HCT116 (cell line): ENCODE results near the gene SECISBP2. TPM values are rescaled to one million over a fixed set of nuclear protein-coding genes. Genes with fewer than 3 reads are reported as not detected.

ENCODE experiments used
- ATAC-seq: fragments of 200-7000 bp; cut with Tn5 transposase; 2 replicates; pipeline ENCODE4 v1.9.1; 2020; ENCODE audit warnings: mild to moderate bottlenecking, moderate library complexity
- BruUV-seq: library from RNA; stranded (reverse); fragments of 400-500 nt; replicated peaks from 2 replicates; lab custom pipeline; 2021; lab: Mats Ljungman, UMichigan
- CTCF ChIA-PET: fragments of 300-600 bp; sonication (Branson Sonifier 250); formaldehyde crosslinking; loops from one replicate; lab custom pipeline; 2021; ENCODE audit warnings: antibody characterized with exemption; lab: Charles Lee
- POLR2A ChIA-PET: fragments of 300-600, 350-600 bp; sonication (Branson Sonifier 250); formaldehyde crosslinking; loops from one replicate; lab custom pipeline; 2021; ENCODE audit warnings: antibody characterized with exemption; lab: Charles Lee
- RAD21 ChIA-PET, 2 experiments: fragments of 300-600 bp; sonication (Branson Sonifier 250); formaldehyde crosslinking; loops; one replicate each; lab custom pipeline; 2023; ENCODE audit warnings: low total read pairs in 2 of 2; ENCODE audit not compliant: uncharacterized antibody in 2 of 2, unreplicated experiment in 2 of 2, low non-redundant PET in 1 of 2; lab: Charles Lee
- DNase-seq: peaks from one replicate; pipeline ENCODE4 v3.0.0-alpha.2; 2010; ENCODE audit warnings: low read depth, low spot score
- H2AFZ ChIP-seq: fragments of 200-600 bp; shearing (Covaris generic), sonication (generic); 2 replicates; pipeline ENCODE4 v1.6.1; 2017; ENCODE audit warnings: low read depth, mixed run types, mixed read lengths, antibody characterized with exemption, low read length; ENCODE audit not compliant: poor library complexity, severe bottlenecking
- H3K27ac ChIP-seq: 2 replicates; pipeline ENCODE4 v1.5.1; 2012; ENCODE audit warnings: low read depth, low read length
- H3K27me3 ChIP-seq: fragments of 200-600 bp; sonication (generic); 2 replicates; pipeline ENCODE4 v1.6.1; 2016; ENCODE audit warnings: mixed run types, low read length, mixed read lengths; ENCODE audit not compliant: insufficient read depth
- H3K36me3 ChIP-seq, 2 experiments: fragments of 200-500 bp in 1 of 2; fragments of 200-600 bp in 1 of 2; sonication (Bioruptor generic) in 1 of 2; sonication (generic) in 1 of 2; 2 replicates each; pipeline versions ENCODE4 v1.5.1 to v1.6.1; 2014 to 2016; ENCODE audit warnings: low read length in 2 of 2, inconsistent platforms in 1 of 2, mixed read lengths in 1 of 2, mixed run types in 1 of 2; ENCODE audit not compliant: insufficient read depth in 2 of 2, control insufficient read depth in 1 of 2
- H3K4me1 ChIP-seq, 2 experiments: fragments of 200-600 bp in 1 of 2; sonication (generic) in 1 of 2; 2 replicates each; pipeline versions ENCODE4 v1.5.1 to v1.6.1; 2012 to 2017; ENCODE audit warnings: low read length in 2 of 2, inconsistent platforms in 1 of 2, mild to moderate bottlenecking in 1 of 2, mixed read lengths in 1 of 2, mixed run types in 1 of 2, moderate library complexity in 1 of 2; ENCODE audit not compliant: insufficient read depth in 2 of 2, control insufficient read depth in 1 of 2
- H3K4me2 ChIP-seq: fragments of 200-600 bp; sonication (generic); 2 replicates; pipeline ENCODE4 v1.6.1; 2017; ENCODE audit warnings: mixed run types, low read length, mixed read lengths
- H3K4me3 ChIP-seq, 2 experiments: fragments of 200-600 bp in 1 of 2; sonication (generic) in 1 of 2; replicated peaks in 1 of 2; 2 replicates each; pipeline ENCODE4 v1.5.1; 2011 to 2016; ENCODE audit warnings: low read length in 2 of 2, control low read depth in 1 of 2, low read depth in 1 of 2, mild to moderate bottlenecking in 1 of 2, mixed read lengths in 1 of 2, mixed run types in 1 of 2
- H3K79me2 ChIP-seq: fragments of 200-600 bp; sonication (generic); 2 replicates; pipeline ENCODE4 v1.6.1; 2017; ENCODE audit warnings: mild to moderate bottlenecking, mixed run types, low read length, moderate library complexity, mixed read lengths; ENCODE audit not compliant: insufficient read depth
- H3K9ac ChIP-seq: fragments of 200-600 bp; sonication (generic); 2 replicates; pipeline ENCODE4 v1.6.1; 2016; ENCODE audit warnings: low read length, mixed read lengths
- H3K9me2 ChIP-seq: fragments of 200-600 bp; sonication (generic), shearing (Covaris generic); 2 replicates; pipeline ENCODE4 v1.6.1; 2017; ENCODE audit warnings: mixed run types, mild to moderate bottlenecking, moderate library complexity; ENCODE audit not compliant: insufficient read depth
- H3K9me3 ChIP-seq, 2 experiments: fragments of 200-500 bp in 1 of 2; fragments of 200-600 bp in 1 of 2; sonication (Bioruptor generic) in 1 of 2; sonication (generic) in 1 of 2; 2 replicates each; pipeline ENCODE4 v1.6.1; 2014 to 2017; ENCODE audit warnings: low read length in 2 of 2, mixed read lengths in 2 of 2, inconsistent platforms in 1 of 2, low read depth in 1 of 2, mild to moderate bottlenecking in 1 of 2, mixed run types in 1 of 2, moderate library complexity in 1 of 2; ENCODE audit not compliant: control insufficient read depth in 1 of 2, insufficient read depth in 1 of 2
- H4K20me1 ChIP-seq: fragments of 200-600 bp; sonication (generic), shearing (Covaris generic); 2 replicates; pipeline ENCODE4 v1.6.1; 2017; ENCODE audit warnings: mixed run types, mild to moderate bottlenecking, moderate library complexity; ENCODE audit not compliant: insufficient read depth
- CBX3 ChIP-seq: IDR thresholded peaks from 2 replicates; pipeline ENCODE4 v1.6.1; 2012; ENCODE audit warnings: low read depth
- CTCF ChIP-seq, 3 experiments: fragments of 200-600 bp in 1 of 3; sonication (generic) in 1 of 3; IDR thresholded peaks in 2 of 3; conservative IDR thresholded peaks in 1 of 3; 2 replicates each; pipeline ENCODE4 v1.5.1; 2012 to 2017; ENCODE audit warnings: low read depth in 2 of 3, low read length in 2 of 3, antibody characterized with exemption in 1 of 3, borderline replicate concordance in 1 of 3, control low read depth in 1 of 3, mild to moderate bottlenecking in 1 of 3, mixed read lengths in 1 of 3, mixed run types in 1 of 3, moderate library complexity in 1 of 3; ENCODE audit not compliant: insufficient read depth in 1 of 3
- ELF1 ChIP-seq: IDR thresholded peaks from 2 replicates; pipeline ENCODE4 v1.6.1; 2012; ENCODE audit warnings: low read depth, borderline replicate concordance
- FOSL1 ChIP-seq: IDR thresholded peaks from 2 replicates; pipeline ENCODE4 v1.6.1; 2012; ENCODE audit warnings: low read depth
- JUND ChIP-seq: IDR thresholded peaks from 2 replicates; pipeline ENCODE4 v1.6.1; 2012
- MAX ChIP-seq: IDR thresholded peaks from 2 replicates; pipeline ENCODE4 v1.6.1; 2012
- POLR2A ChIP-seq: IDR thresholded peaks from 2 replicates; pipeline ENCODE4 v1.7.0; 2011; ENCODE audit warnings: borderline replicate concordance; ENCODE audit not compliant: insufficient read depth, insufficient read length; ENCODE audit errors: extremely low read depth
- RAD21 ChIP-seq: IDR thresholded peaks from 2 replicates; pipeline ENCODE4 v1.6.1; 2012; ENCODE audit warnings: low read depth, mild to moderate bottlenecking
- REST ChIP-seq: IDR thresholded peaks from 2 replicates; pipeline ENCODE4 v1.6.1; 2012; ENCODE audit warnings: low read depth
- SRF ChIP-seq: IDR thresholded peaks from 2 replicates; pipeline ENCODE4 v1.6.1; 2012; ENCODE audit warnings: low read depth
- TCF7L2 ChIP-seq: IDR thresholded peaks from 2 replicates; pipeline ENCODE4 v1.7.0; 2011; ENCODE audit warnings: borderline replicate concordance, inconsistent platforms; ENCODE audit not compliant: insufficient read depth, insufficient read length; ENCODE audit errors: extremely low read depth
- ZNF274 ChIP-seq: fragments of 200-500 bp; sonication (Bioruptor generic); IDR thresholded peaks from 2 replicates; pipeline ENCODE4 v1.6.1; 2014; ENCODE audit warnings: mild to moderate bottlenecking, low read depth, low read length, inconsistent platforms
- intact Hi-C: fragments of 100-400 bp; cut with micrococcal nuclease; formaldehyde crosslinking; loops from 2 replicates; pipeline ENCODE4 v1.10.0; 2022
- total RNA-seq: library from RNA; stranded (reverse); gene quantifications from one replicate; pipeline ENCODE4 v1.2.1, GENCODE V29; 2021; ENCODE audit not compliant: unreplicated experiment

SECISBP2 gene
- total RNA-seq, 1 experiment from 2014 or later: 41.6 TPM

GRCh38 chr9:89382026-89382986, 64.0 kb downstream of the SECISBP2 start:
- Histone ChIP-seq H3K27me3 (no peaks in the 10 kb centered on the region), H3K79me2 (no peaks in the 10 kb centered on the region), H4K20me1 (no peaks in the 10 kb centered on the region), H3K4me1 (no peaks in the 10 kb centered on the region), H3K9ac (no peak overlapping the region), H3K9me3 (no peaks in the 10 kb centered on the region), H3K4me2 (no peak overlapping the region), H3K36me3 (peaks cover 0 to 3% of the 10 kb centered on the region in 2 experiments; a peak in 2 of 4 replicates), H3K9me2 (no peaks in the 10 kb centered on the region), H3K4me3 (no peak overlapping the region), H3K27ac (no peak overlapping the region), H2AFZ (no peak overlapping the region)
- CTCF ChIA-PET: no interaction called here
- BruUV-seq: no TSS peak
- ATAC-seq (no peak), DNase-seq (no peak)
- intact Hi-C loops: no loop called here
- TF ChIP-seq FOSL1 (no peak), CBX3 (no peak), CTCF (IDR thresholded peaks at IDR 0.05 in 2 of 3, conservative IDR thresholded peaks at IDR 0.05 in 1 of 3; ENCODE audit: borderline replicate concordance in 1 of 3, insufficient read depth in 1 of 3, low read depth in 2 of 3, low read length in 2 of 3) (no peak)
- RAD21 ChIA-PET: no interaction called here
- POLR2A ChIA-PET: no interaction called here

GRCh38 chr9:89383030-89383720, 64.9 kb downstream of the SECISBP2 start:
- Histone ChIP-seq H3K9me2 (no peaks in the 10 kb centered on the region), H3K79me2 (no peaks in the 10 kb centered on the region), H2AFZ (no peak overlapping the region), H3K4me2 (no peak overlapping the region), H3K9ac (no peak overlapping the region), H4K20me1 (no peaks in the 10 kb centered on the region), H3K27ac (no peak overlapping the region), H3K36me3 (no peaks in the 10 kb centered on the region; a peak in 1 of 4 replicates), H3K27me3 (no peaks in the 10 kb centered on the region), H3K4me3 (no peak overlapping the region), H3K9me3 (no peaks in the 10 kb centered on the region), H3K4me1 (no peaks in the 10 kb centered on the region)
- ChIA-PET RAD21 (no interaction called here), CTCF (interaction anchor here (0.8 kb wide), 1 partner anchor 166 kb away, joined by 3 read pairs; no protein-coding TSS in a partner anchor), POLR2A (no interaction called here)
- no TSS peak for BruUV-seq
- ATAC-seq (no peak), DNase-seq (no peak)
- TF ChIP-seq ELF1: no peak
- TF ChIP-seq MAX: no peak
- TF ChIP-seq ZNF274: no peak
- TF ChIP-seq JUND: no peak
- no peak for TF ChIP-seq TCF7L2
- TF ChIP-seq RAD21: no peak
- TF ChIP-seq SRF: no peak
- no peak for TF ChIP-seq REST
- no peak for TF ChIP-seq POLR2A
- intact Hi-C loops: no loop called here
